ENCODE measurements around the gene TMPRSS12. TPM values are rescaled to one million over a fixed set of nuclear protein-coding genes. Genes with fewer than 3 reads are reported as not detected.
"Not testable (repeated sequence)": the region's sequence is repeated elsewhere in the genome, so short reads cannot be mapped to it uniquely, and the experiment has no call there.

TMPRSS12 gene
- polyA plus RNA-seq, 4 donors, result 0.03 TPM; not detected in 3

GRCh38 chr12:50868881-50869280 is 26.2 kb downstream of the TMPRSS12 start:
- not testable (repeated sequence) for H3K4me3 ChIP-seq (ENCODE audit: low read depth in 1 of 3, low read length in 3 of 3); DNase-seq; H3K4me1 ChIP-seq (ENCODE audit: control insufficient read depth in 3 of 3, insufficient read depth in 2 of 3, low read depth in 1 of 3, low read length in 2 of 3); H3K27ac ChIP-seq (ENCODE audit: low read depth in 1 of 3, low read length in 2 of 3); H3K36me3 ChIP-seq (ENCODE audit: control insufficient read depth in 3 of 3, insufficient read depth in 2 of 3, low read depth in 1 of 3, low read length in 3 of 3); FAIRE-seq; H3K27me3 ChIP-seq (ENCODE audit: control insufficient read depth in 3 of 3, insufficient read depth in 3 of 3, low read length in 3 of 3)
- WGBS, 3 donors, result 11 to 38% (median 13%) methylated on average over 2 of the region's 2 CpGs
- H3K9me3 ChIP-seq (ENCODE audit: control insufficient read depth in 2 of 2, insufficient read depth in 1 of 2, low read depth in 1 of 2, low read length in 1 of 2), result peaks cover 0 to 20% of the 10 kb centered on the region in 2 donors

- WGBS, 3 donors, result 94 to 97% (median 95%) methylated on average over 3 of the region's 3 CpGs
- no peaks in the 10 kb centered on the region for H3K36me3 ChIP-seq (ENCODE audit: control insufficient read depth in 3 of 3, insufficient read depth in 2 of 3, low read depth in 1 of 3, low read length in 3 of 3)
- no peak for DNase-seq
- peaks cover 0 to 11% of the 10 kb centered on the region in 2 donors for H3K9me3 ChIP-seq (ENCODE audit: control insufficient read depth in 2 of 2, insufficient read depth in 1 of 2, low read depth in 1 of 2, low read length in 1 of 2)
- H3K27ac ChIP-seq (ENCODE audit: low read depth in 1 of 3, low read length in 2 of 3), result no peak overlapping the region
- FAIRE-seq, result peak; percentile 85
- no peaks in the 10 kb centered on the region for H3K4me1 ChIP-seq (ENCODE audit: control insufficient read depth in 3 of 3, insufficient read depth in 2 of 3, low read depth in 1 of 3, low read length in 2 of 3)
- no peak overlapping the region for H3K4me3 ChIP-seq (ENCODE audit: low read depth in 1 of 3, low read length in 3 of 3)
- H3K27me3 ChIP-seq (ENCODE audit: control insufficient read depth in 3 of 3, insufficient read depth in 3 of 3, low read length in 3 of 3), result no peaks in the 10 kb centered on the region
Observed at GRCh38 chr12:50882563-50882962, 39.8 kb downstream of the TMPRSS12 start.

DNA sequence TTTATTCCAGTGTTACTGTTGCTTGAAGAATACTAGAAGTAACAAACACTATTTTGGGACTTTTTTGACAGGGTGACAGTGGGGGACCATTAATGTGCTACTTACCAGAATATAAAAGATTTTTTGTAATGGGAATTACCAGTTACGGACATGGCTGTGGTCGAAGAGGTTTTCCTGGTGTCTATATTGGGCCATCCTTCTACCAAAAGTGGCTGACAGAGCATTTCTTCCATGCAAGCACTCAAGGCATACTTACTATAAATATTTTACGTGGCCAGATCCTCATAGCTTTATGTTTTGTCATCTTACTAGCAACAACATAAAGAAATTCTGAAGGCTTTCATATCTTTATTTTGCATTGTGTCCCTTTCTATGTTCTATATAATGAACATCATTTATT is 44.5 kb downstream of the TMPRSS12 start:
- H3K27ac ChIP-seq (ENCODE audit: low read depth in 1 of 3, low read length in 2 of 3), result no peak overlapping the region
- FAIRE-seq, result no peak
- 73 to 91% (median 88%) methylated on average over 3 of the region's 3 CpGs for WGBS, 3 donors

GRCh38 chr12:50888666-50889065 is 45.9 kb downstream of the TMPRSS12 start:
- WGBS, 3 donors, result 81 to 90% (median 83%) methylated on average over 2 of the region's 2 CpGs
- H3K27ac ChIP-seq (ENCODE audit: low read depth in 1 of 3, low read length in 2 of 3), result no peak overlapping the region
- FAIRE-seq, result no peak
- no peak overlapping the region for H3K4me3 ChIP-seq (ENCODE audit: low read depth in 1 of 3, low read length in 3 of 3)
- H3K27me3 ChIP-seq (ENCODE audit: control insufficient read depth in 3 of 3, insufficient read depth in 3 of 3, low read length in 3 of 3), result no peaks in the 10 kb centered on the region
- H3K36me3 ChIP-seq (ENCODE audit: control insufficient read depth in 3 of 3, insufficient read depth in 2 of 3, low read depth in 1 of 3, low read length in 3 of 3), result no peaks in the 10 kb centered on the region
- no peaks in the 10 kb centered on the region for H3K9me3 ChIP-seq (ENCODE audit: control insufficient read depth in 2 of 2, insufficient read depth in 1 of 2, low read depth in 1 of 2, low read length in 1 of 2)
- DNase-seq, result no peak
- H3K4me1 ChIP-seq (ENCODE audit: control insufficient read depth in 3 of 3, insufficient read depth in 2 of 3, low read depth in 1 of 3, low read length in 2 of 3), result no peaks in the 10 kb centered on the region

More for the DNA sequence above, 44.5 kb downstream of the TMPRSS12 start:
- Histone ChIP-seq H3K27me3 (ENCODE audit: control insufficient read depth in 3 of 3, insufficient read depth in 3 of 3, low read length in 3 of 3) (no peaks in the 10 kb centered on the region), H3K4me1 (ENCODE audit: control insufficient read depth in 3 of 3, insufficient read depth in 2 of 3, low read depth in 1 of 3, low read length in 2 of 3) (no peaks in the 10 kb centered on the region), H3K9me3 (ENCODE audit: control insufficient read depth in 2 of 2, insufficient read depth in 1 of 2, low read depth in 1 of 2, low read length in 1 of 2) (peaks cover 0 to 9% of the 10 kb centered on the region in 2 donors), H3K4me3 (ENCODE audit: low read depth in 1 of 3, low read length in 3 of 3) (no peak overlapping the region), H3K36me3 (ENCODE audit: control insufficient read depth in 3 of 3, insufficient read depth in 2 of 3, low read depth in 1 of 3, low read length in 3 of 3) (no peaks in the 10 kb centered on the region)
- DNase-seq, result no peak

- 60 to 78% (median 74%) methylated on average over 3 of the region's 3 CpGs for WGBS, 3 donors
- Histone ChIP-seq H3K36me3 (ENCODE audit: control insufficient read depth in 3 of 3, insufficient read depth in 2 of 3, low read depth in 1 of 3, low read length in 3 of 3) (no peaks in the 10 kb centered on the region), H3K4me1 (ENCODE audit: control insufficient read depth in 3 of 3, insufficient read depth in 2 of 3, low read depth in 1 of 3, low read length in 2 of 3) (no peaks in the 10 kb centered on the region), H3K4me3 (ENCODE audit: low read depth in 1 of 3, low read length in 3 of 3) (no peak overlapping the region), H3K9me3 (ENCODE audit: control insufficient read depth in 2 of 2, insufficient read depth in 1 of 2, low read depth in 1 of 2, low read length in 1 of 2) (peaks cover 0 to 3% of the 10 kb centered on the region in 2 donors), H3K27me3 (ENCODE audit: control insufficient read depth in 3 of 3, insufficient read depth in 3 of 3, low read length in 3 of 3) (no peaks in the 10 kb centered on the region), H3K27ac (ENCODE audit: low read depth in 1 of 3, low read length in 2 of 3) (no peak overlapping the region)
- DNase-seq (no peak), FAIRE-seq (no peak)
Observed at GRCh38 chr12:50894241-50894640, 51.5 kb downstream of the TMPRSS12 start.

DNA sequence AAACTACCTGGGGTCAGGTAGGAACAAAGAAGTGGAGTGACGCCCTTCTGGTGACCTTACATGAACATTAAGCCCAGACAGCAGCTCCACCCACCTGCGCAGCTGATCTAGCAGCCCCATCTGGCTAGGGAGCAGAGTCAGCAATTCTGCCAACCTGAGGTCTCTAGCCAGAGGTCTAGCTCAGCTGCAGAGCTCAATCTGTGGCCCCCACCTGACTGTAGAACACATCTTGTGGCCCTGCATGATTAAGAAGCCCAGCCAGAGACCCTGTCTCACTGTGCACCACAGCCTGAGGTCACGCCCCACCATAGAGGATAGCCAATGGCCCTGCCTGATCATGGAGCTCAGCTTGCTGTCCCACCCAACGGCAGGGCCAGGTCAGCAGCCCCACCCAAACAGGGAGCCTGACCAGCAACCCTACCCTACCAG is 59.0 kb downstream of the TMPRSS12 start:
- Histone ChIP-seq H3K4me3 (ENCODE audit: low read depth in 1 of 3, low read length in 3 of 3) (no peak overlapping the region), H3K27me3 (ENCODE audit: control insufficient read depth in 3 of 3, insufficient read depth in 3 of 3, low read length in 3 of 3) (no peaks in the 10 kb centered on the region), H3K9me3 (ENCODE audit: control insufficient read depth in 2 of 2, insufficient read depth in 1 of 2, low read depth in 1 of 2, low read length in 1 of 2) (peaks cover 0 to 3% of the 10 kb centered on the region in 2 donors), H3K27ac (ENCODE audit: low read depth in 1 of 3, low read length in 2 of 3) (no peak overlapping the region), H3K4me1 (ENCODE audit: control insufficient read depth in 3 of 3, insufficient read depth in 2 of 3, low read depth in 1 of 3, low read length in 2 of 3) (no peaks in the 10 kb centered on the region), H3K36me3 (ENCODE audit: control insufficient read depth in 3 of 3, insufficient read depth in 2 of 3, low read depth in 1 of 3, low read length in 3 of 3) (no peaks in the 10 kb centered on the region)
- WGBS, 3 donors, result 69 to 75% (median 74%) methylated on average over 4 of the region's 4 CpGs
- FAIRE-seq, result no peak
- DNase-seq, result no peak

DNA sequence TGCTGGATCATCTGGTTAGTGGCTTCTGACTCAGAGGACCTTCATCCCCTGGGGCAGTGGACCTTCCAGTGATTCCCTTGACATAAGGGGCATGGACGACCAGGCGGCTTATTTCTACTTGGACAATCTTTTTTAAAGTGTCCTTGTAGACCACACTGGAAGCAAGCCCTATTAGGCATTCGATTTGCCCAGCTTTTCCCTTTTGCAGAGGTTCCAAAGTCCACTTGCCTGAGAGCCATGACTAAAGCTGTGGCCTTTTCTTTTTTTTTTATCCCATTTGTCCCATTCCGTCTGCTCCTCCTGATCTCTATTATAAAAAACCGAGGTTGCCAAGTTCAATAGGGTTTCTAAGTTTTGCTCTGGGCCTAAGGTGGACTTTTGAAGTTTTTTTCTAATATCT is 65.8 kb downstream of the TMPRSS12 start:
- not testable (repeated sequence) for H3K4me3 ChIP-seq (ENCODE audit: low read depth in 1 of 3, low read length in 3 of 3); H3K27me3 ChIP-seq (ENCODE audit: control insufficient read depth in 3 of 3, insufficient read depth in 3 of 3, low read length in 3 of 3); H3K36me3 ChIP-seq (ENCODE audit: control insufficient read depth in 3 of 3, insufficient read depth in 2 of 3, low read depth in 1 of 3, low read length in 3 of 3); H3K4me1 ChIP-seq (ENCODE audit: control insufficient read depth in 3 of 3, insufficient read depth in 2 of 3, low read depth in 1 of 3, low read length in 2 of 3); FAIRE-seq; H3K27ac ChIP-seq (ENCODE audit: low read depth in 1 of 3, low read length in 2 of 3)
- DNase-seq, result peak; percentile 29 to 33
- 47 to 74% (median 53%) methylated on average over 5 of the region's 5 CpGs for WGBS, 3 donors
- peaks cover 0 to 21% of the 10 kb centered on the region in 2 donors for H3K9me3 ChIP-seq (ENCODE audit: control insufficient read depth in 2 of 2, insufficient read depth in 1 of 2, low read depth in 1 of 2, low read length in 1 of 2)

GRCh38 chr12:50912361-50912760 is 69.6 kb downstream of the TMPRSS12 start:
- H3K27me3 ChIP-seq (ENCODE audit: control insufficient read depth in 3 of 3, insufficient read depth in 3 of 3, low read length in 3 of 3); DNase-seq; H3K4me3 ChIP-seq (ENCODE audit: low read depth in 1 of 3, low read length in 3 of 3); H3K27ac ChIP-seq (ENCODE audit: low read depth in 1 of 3, low read length in 2 of 3); FAIRE-seq; H3K4me1 ChIP-seq (ENCODE audit: control insufficient read depth in 3 of 3, insufficient read depth in 2 of 3, low read depth in 1 of 3, low read length in 2 of 3); H3K36me3 ChIP-seq (ENCODE audit: control insufficient read depth in 3 of 3, insufficient read depth in 2 of 3, low read depth in 1 of 3, low read length in 3 of 3): not testable (repeated sequence)
- H3K9me3 ChIP-seq (ENCODE audit: control insufficient read depth in 2 of 2, insufficient read depth in 1 of 2, low read depth in 1 of 2, low read length in 1 of 2), result peaks cover 0 to 49% of the 10 kb centered on the region in 2 donors
- 80 to 84% (median 84%) methylated on average over 6 of the region's 6 CpGs for WGBS, 3 donors

- Histone ChIP-seq H3K4me3 (ENCODE audit: low read depth in 1 of 3, low read length in 3 of 3) (no peak overlapping the region), H3K9me3 (ENCODE audit: control insufficient read depth in 2 of 2, insufficient read depth in 1 of 2, low read depth in 1 of 2, low read length in 1 of 2) (peaks cover 0 to 51% of the 10 kb centered on the region in 2 donors), H3K36me3 (ENCODE audit: control insufficient read depth in 3 of 3, insufficient read depth in 2 of 3, low read depth in 1 of 3, low read length in 3 of 3) (no peaks in the 10 kb centered on the region), H3K27ac (ENCODE audit: low read depth in 1 of 3, low read length in 2 of 3) (no peak overlapping the region), H3K4me1 (ENCODE audit: control insufficient read depth in 3 of 3, insufficient read depth in 2 of 3, low read depth in 1 of 3, low read length in 2 of 3) (no peaks in the 10 kb centered on the region), H3K27me3 (ENCODE audit: control insufficient read depth in 3 of 3, insufficient read depth in 3 of 3, low read length in 3 of 3) (no peaks in the 10 kb centered on the region)
- no peak for DNase-seq
- 93 to 97% (median 94%) methylated on average over 2 of the region's 2 CpGs for WGBS, 3 donors
- no peak for FAIRE-seq
Observed at GRCh38 chr12:50913224-50913623, 70.5 kb downstream of the TMPRSS12 start.
